Liver (tissue), 9 donors: ENCODE data around the gene ATG5. TPM values are rescaled to one million over a fixed set of nuclear protein-coding genes. Genes with fewer than 3 reads are reported as not detected.

Experiments used
- DNase-seq: peaks from one replicate; pipeline ENCODE4 v3.0.0-alpha.2; 2017; ENCODE audit warnings: low spot score
- H3K27ac ChIP-seq, 2 donors: one replicate each; pipeline ENCODE4 v1.7.0; 2013; ENCODE audit warnings: inconsistent platforms in 2 of 2, low read length in 2 of 2, control low read depth in 1 of 2, low read depth in 1 of 2, mild to moderate bottlenecking in 1 of 2
- H3K27me3 ChIP-seq, 4 donors: one replicate each; pipeline versions ENCODE4 v1.6.1 to v1.7.0; 2013; ENCODE audit warnings: low read length in 3 of 4, inconsistent platforms in 1 of 4, mild to moderate bottlenecking in 1 of 4, moderate library complexity in 1 of 4; ENCODE audit not compliant: control insufficient read depth in 4 of 4, insufficient read depth in 4 of 4
- H3K36me3 ChIP-seq, 4 donors: one replicate each; pipeline versions ENCODE4 v1.6.1 to v1.7.0; 2013; ENCODE audit warnings: low read length in 3 of 4, mild to moderate bottlenecking in 3 of 4, low read depth in 1 of 4, moderate library complexity in 1 of 4; ENCODE audit not compliant: control insufficient read depth in 4 of 4, insufficient read depth in 3 of 4
- H3K4me1 ChIP-seq, 4 donors: one replicate each; pipeline versions ENCODE4 v1.6.1 to v1.7.0; 2013; ENCODE audit warnings: low read length in 3 of 4, mild to moderate bottlenecking in 3 of 4, moderate library complexity in 1 of 4; ENCODE audit not compliant: control insufficient read depth in 4 of 4, insufficient read depth in 4 of 4
- H3K4me3 ChIP-seq, 3 donors: one replicate each; pipeline versions ENCODE4 v1.6.1 to v1.7.0; 2013; ENCODE audit warnings: low read length in 3 of 3, control low read depth in 1 of 3, low read depth in 1 of 3, mild to moderate bottlenecking in 1 of 3
- H3K9ac ChIP-seq, 2 donors: one replicate each; pipeline ENCODE4 v1.7.0; 2013; ENCODE audit warnings: low read length in 2 of 2, mild to moderate bottlenecking in 2 of 2, moderate library complexity in 2 of 2, control low read depth in 1 of 2, low read depth in 1 of 2
- H3K9me3 ChIP-seq, 4 donors: one replicate each; pipeline versions ENCODE4 v1.6.1 to v1.7.0; 2013; ENCODE audit warnings: low read length in 3 of 4; ENCODE audit not compliant: control insufficient read depth in 4 of 4
- CTCF ChIP-seq: fragments of 150-350 bp; IDR thresholded peaks from 2 replicates; pipeline ENCODE4 v1.5.1; 2017; ENCODE audit warnings: improper control_type of control experiment, low read depth, low read length; ENCODE audit not compliant: missing input control
- EGR1 ChIP-seq, 2 donors: IDR thresholded peaks; 2 replicates each; pipeline ENCODE4 v1.6.1; 2016 to 2018; ENCODE audit warnings: antibody characterized with exemption in 2 of 2, low read depth in 2 of 2
- FOXA1 ChIP-seq: IDR thresholded peaks from 2 replicates; pipeline ENCODE4 v1.6.1; 2016; ENCODE audit warnings: antibody characterized with exemption
- GABPA ChIP-seq, 2 donors: IDR thresholded peaks in 1 of 2; conservative IDR thresholded peaks in 1 of 2; 2 replicates each; pipeline ENCODE4 v1.6.1; 2016; ENCODE audit warnings: antibody characterized with exemption in 2 of 2, mild to moderate bottlenecking in 1 of 2, moderate library complexity in 1 of 2
- HNF4A ChIP-seq, 2 donors: conservative IDR thresholded peaks; 2 replicates each; pipeline ENCODE4 v1.6.1; 2016; ENCODE audit warnings: antibody characterized with exemption in 2 of 2, mild to moderate bottlenecking in 2 of 2
- HNF4G ChIP-seq: IDR thresholded peaks from 2 replicates; pipeline ENCODE4 v1.6.1; 2016; ENCODE audit warnings: antibody characterized with exemption
- JUND ChIP-seq, 2 donors: IDR thresholded peaks; 2 replicates each; pipeline ENCODE4 v1.6.1; 2016; ENCODE audit warnings: antibody characterized with exemption in 2 of 2
- NR2F2 ChIP-seq: IDR thresholded peaks from 2 replicates; pipeline ENCODE4 v1.6.1; 2016; ENCODE audit warnings: antibody characterized with exemption
- RAD21 ChIP-seq, 2 donors: IDR thresholded peaks; 2 replicates each; pipeline ENCODE4 v1.6.1; 2016; ENCODE audit warnings: antibody characterized with exemption in 2 of 2, mild to moderate bottlenecking in 2 of 2
- REST ChIP-seq: IDR thresholded peaks from 2 replicates; pipeline ENCODE4 v1.6.1; 2016; ENCODE audit warnings: antibody characterized with exemption, mild to moderate bottlenecking
- RXRA ChIP-seq, 2 donors: IDR thresholded peaks; 2 replicates each; pipeline ENCODE4 v1.6.1; 2017 to 2018; ENCODE audit warnings: antibody characterized with exemption in 2 of 2, mild to moderate bottlenecking in 1 of 2
- TAF1 ChIP-seq: conservative IDR thresholded peaks from 2 replicates; pipeline ENCODE4 v1.6.1; 2016; ENCODE audit warnings: antibody characterized with exemption, mild to moderate bottlenecking
- YY1 ChIP-seq: IDR thresholded peaks from 2 replicates; pipeline ENCODE4 v1.6.1; 2016; ENCODE audit warnings: antibody characterized with exemption, mild to moderate bottlenecking
- WGBS: extraction: QIAGEN DNeasy Blood & Tissue Kit; methylation state at CpG from one replicate; pipeline ENCODE4 v1.1.7; 2013; 5-methylcytosine and 5-hydroxymethylcytosine counted together
- polyA plus RNA-seq, 2 donors: library from polyadenylated mRNA; stranded (reverse) in 1 of 2; unstranded in 1 of 2; fragments of 200-250 nt in 1 of 2; fragments of >200 nt in 1 of 2; fragmentation: Nextera tagmentation in 1 of 2; extraction: Ambion mirVana in 1 of 2; gene quantifications; one replicate each; pipeline versions ENCODE4 v1.2.1 to v1.2.3, GENCODE V29; 2013 to 2015
- total RNA-seq, 2 donors: library from RNA; depleted of rRNA; stranded (reverse); fragments of >200 nt; gene quantifications; one replicate each; pipeline ENCODE4 v1.2.3, GENCODE V29; 2014
- donor health status: healthy.
- donor health status: healthy.
- donor health status: healthy.
- donor health status: healthy.
- donor health status: healthy.

Gene ATG5
- total and polyA plus RNA-seq, 4 donors = 10.0 to 25.7 (median 19.7) TPM

- WGBS = 87% methylated on average over 2 of the region's 2 CpGs
- no peaks in the 10 kb centered on the region for H3K4me1 ChIP-seq
- DNase-seq = no peak
- TF ChIP-seq HNF4A (conservative IDR thresholded peaks at IDR 0.05) (no peak), REST (no peak), YY1 (no peak), RAD21 (IDR thresholded peaks at IDR 0.05) (no peak), CTCF (no peak), EGR1 (IDR thresholded peaks at IDR 0.05; ENCODE audit: low read depth in 2 of 2) (no peak), RXRA (IDR thresholded peaks at IDR 0.05) (no peak), JUND (IDR thresholded peaks at IDR 0.05) (no peak), NR2F2 (no peak)
- no peak overlapping the region for H3K9ac ChIP-seq
- H3K36me3 ChIP-seq = peaks cover 0 to 1% (median 0%) of the 10 kb centered on the region in 4 donors
- H3K4me3 ChIP-seq = no peak overlapping the region
- peaks cover 0 to 3% (median 0%) of the 10 kb centered on the region in 4 donors for H3K27me3 ChIP-seq
- no peaks in the 10 kb centered on the region for H3K9me3 ChIP-seq
- no peak overlapping the region for H3K27ac ChIP-seq
These were observed 178.7 kb downstream of the ATG5 start for GRCh38 chr6:106146852-106147351.

- Histone ChIP-seq H3K4me3 (no peak overlapping the region), H3K9ac (no peak overlapping the region), H3K27me3 (peaks cover 0 to 3% (median 0%) of the 10 kb centered on the region in 4 donors), H3K27ac (no peak overlapping the region), H3K36me3 (peaks cover 0 to 1% (median 0%) of the 10 kb centered on the region in 4 donors), H3K9me3 (no peaks in the 10 kb centered on the region), H3K4me1 (no peaks in the 10 kb centered on the region)
- DNase-seq = no peak
- 29% methylated on average over 7 of the region's 7 CpGs for WGBS
- no peak for TF ChIP-seq FOXA1
- no peak for TF ChIP-seq JUND (IDR thresholded peaks at IDR 0.05)
These were observed 179.8 kb downstream of the ATG5 start for GRCh38 chr6:106145741-106146227.

- H3K36me3 ChIP-seq = peaks cover 0 to 1% (median 0%) of the 10 kb centered on the region in 4 donors
- no peak for DNase-seq
- no peak overlapping the region for H3K9ac ChIP-seq
- H3K27me3 ChIP-seq = peaks cover 0 to 6% (median 0%) of the 10 kb centered on the region in 4 donors
- H3K27ac ChIP-seq = no peak overlapping the region
- H3K9me3 ChIP-seq = no peaks in the 10 kb centered on the region
- no peaks in the 10 kb centered on the region for H3K4me1 ChIP-seq
- H3K4me3 ChIP-seq = no peak overlapping the region
- whole genome bisulfite sequencing = 58% methylated on average over 4 of the region's 4 CpGs
- TF ChIP-seq TAF1 (no peak), CTCF (no peak), HNF4A (conservative IDR thresholded peaks at IDR 0.05) (no peak), REST (no peak), EGR1 (IDR thresholded peaks at IDR 0.05; ENCODE audit: low read depth in 2 of 2) (no peak), RAD21 (IDR thresholded peaks at IDR 0.05) (no peak), NR2F2 (no peak), HNF4G (no peak), GABPA (IDR thresholded peaks at IDR 0.05 in 1 of 2, conservative IDR thresholded peaks at IDR 0.05 in 1 of 2) (no peak), JUND (IDR thresholded peaks at IDR 0.05) (no peak)
These were observed 180.4 kb downstream of the ATG5 start for GRCh38 chr6:106145144-106145543.
